ENCODE measurements around the gene ZNF276.

The ZNF276 gene

DNA sequence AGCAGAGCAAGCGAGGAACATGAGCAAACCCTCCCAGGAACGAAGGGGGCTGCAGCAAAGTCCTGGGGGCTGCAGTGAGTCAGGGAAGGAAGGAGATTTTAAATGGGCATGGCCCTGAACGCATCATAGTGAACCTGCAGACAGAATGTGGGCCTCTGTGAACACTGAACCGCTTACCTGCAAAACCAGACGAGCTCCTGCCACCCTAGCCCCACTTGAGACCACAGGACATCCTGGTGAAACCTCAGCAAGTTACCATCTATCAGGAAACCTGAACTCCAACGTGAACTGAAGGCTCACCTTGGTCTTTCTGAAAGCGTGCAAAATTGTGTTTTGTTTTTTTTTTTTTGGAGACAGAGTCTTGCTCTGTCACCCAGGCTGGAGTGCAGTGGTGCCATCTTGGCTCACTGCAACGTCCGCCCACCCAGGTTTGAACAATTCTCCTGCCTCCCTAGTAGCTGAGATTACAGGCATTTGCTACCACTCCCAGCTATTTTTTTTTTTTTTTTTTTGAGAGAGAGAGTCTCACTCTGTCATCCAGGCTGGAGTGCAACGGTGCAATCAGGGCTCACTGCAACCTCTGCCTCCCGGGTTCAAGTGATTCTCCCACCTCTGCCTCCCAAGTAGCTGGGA, 64.3 kb downstream of the ZNF276 start:
- no peak for DNase-seq

DNA sequence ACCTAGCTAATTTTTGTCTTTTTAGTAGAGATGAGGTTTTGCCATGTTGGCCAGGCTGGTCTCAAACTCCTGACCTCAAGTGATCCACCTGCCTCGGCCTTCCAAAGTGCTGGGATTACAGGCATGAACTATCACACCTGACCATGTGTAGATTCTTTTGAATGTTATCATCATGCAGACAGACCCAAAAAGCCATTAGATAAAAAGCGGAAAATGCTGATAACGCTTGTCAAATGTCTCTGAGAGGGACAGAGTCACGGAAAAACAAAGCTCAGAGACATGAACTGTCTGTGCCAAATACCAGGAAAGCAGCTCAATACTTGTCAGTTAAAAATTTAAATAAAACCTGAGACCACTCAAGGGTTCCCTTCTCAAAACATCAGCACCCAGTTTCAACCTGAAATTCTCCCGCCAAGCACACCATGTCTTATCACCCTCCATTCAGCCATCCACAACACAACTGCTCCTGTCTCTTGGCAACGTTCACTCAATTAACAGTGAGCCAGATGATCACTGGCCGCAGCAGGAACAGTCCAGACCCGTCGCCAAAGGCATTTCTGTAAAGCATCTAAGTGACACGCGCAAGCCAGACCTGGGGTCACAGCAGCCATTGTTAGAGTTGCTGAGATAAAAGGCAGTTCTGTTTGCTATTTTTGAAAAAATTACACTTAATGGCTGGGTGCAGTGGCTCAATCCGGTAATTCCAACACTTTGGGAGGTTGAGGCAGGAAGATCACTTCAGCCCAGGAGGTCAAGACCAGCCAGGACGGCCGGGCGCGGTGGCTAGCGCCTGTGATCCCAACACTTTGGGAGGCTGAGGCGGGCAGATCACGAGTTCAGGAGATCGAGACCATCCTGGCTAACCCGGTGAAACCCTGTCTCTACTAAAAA, 65.4 kb downstream of the ZNF276 start:
- DNase-seq = no peak

DNA sequence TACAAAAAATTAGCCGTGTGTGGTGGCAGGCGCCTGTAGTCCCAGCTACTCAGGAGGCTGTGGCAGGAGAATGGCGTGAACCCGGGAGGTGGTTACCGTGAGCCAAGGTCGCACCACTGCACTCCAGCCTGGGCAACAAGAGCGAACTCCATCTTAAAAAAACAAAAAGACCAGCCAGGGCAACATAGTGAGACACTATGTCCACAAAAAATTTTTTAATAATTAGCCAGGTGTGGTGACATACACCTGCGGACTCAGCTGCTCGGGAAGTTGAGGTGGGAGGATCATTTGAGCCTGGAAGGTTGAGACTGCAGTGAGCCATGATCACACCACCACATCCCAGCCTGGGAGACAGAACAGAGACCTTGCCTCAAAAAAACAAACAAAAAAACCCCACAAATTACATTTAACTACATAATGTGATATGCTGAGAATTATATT, 66.0 kb downstream of the ZNF276 start:
- no peak for DNase-seq

All from NCI-H2107 (cell line).